Measurements from ENCODE around the gene RAP1GDS1.
A peak's percentile ranks its signal among the peaks of the same experiment; 100 is the strongest.
"Not testable (repeated sequence)": the region's sequence is repeated elsewhere in the genome, so short reads cannot be mapped to it uniquely, and the experiment has no call there.

The RAP1GDS1 gene

GRCh38 chr4:98444371-98444770 is 183.2 kb downstream of the RAP1GDS1 start:
- DNase-seq (ENCODE audit: low spot score): no peak

- DNase-seq (ENCODE audit: low spot score): peak; percentile 45
Measured at GRCh38 chr4:98446499-98447375, 185.6 kb downstream of the RAP1GDS1 start.

GRCh38 chr4:98447648-98448047 is 186.5 kb downstream of the RAP1GDS1 start:
- no peak for DNase-seq (ENCODE audit: low spot score)

- DNase-seq (ENCODE audit: low spot score): peak; percentile 22
Measured at GRCh38 chr4:98448908-98449307, 187.7 kb downstream of the RAP1GDS1 start.

- no peak for DNase-seq (ENCODE audit: low spot score)
Measured at GRCh38 chr4:98452091-98452490, 190.9 kb downstream of the RAP1GDS1 start.

- not testable (repeated sequence) for DNase-seq (ENCODE audit: low spot score)
Measured at GRCh38 chr4:98457422-98457821, 196.2 kb downstream of the RAP1GDS1 start.

- DNase-seq (ENCODE audit: low spot score): not testable (repeated sequence)
Measured at GRCh38 chr4:98461121-98461865, 200.1 kb downstream of the RAP1GDS1 start.

- DNase-seq (ENCODE audit: low spot score): no peak
Measured at GRCh38 chr4:98462487-98462886, 201.3 kb downstream of the RAP1GDS1 start.

- DNase-seq (ENCODE audit: low spot score): no peak
Measured at GRCh38 chr4:98466868-98467599, 205.8 kb downstream of the RAP1GDS1 start.

GRCh38 chr4:98467627-98468072 is 206.5 kb downstream of the RAP1GDS1 start:
- peak; percentile 35 for DNase-seq (ENCODE audit: low spot score)

- DNase-seq (ENCODE audit: low spot score): no peak
Measured at GRCh38 chr4:98468709-98469108, 207.5 kb downstream of the RAP1GDS1 start.

GRCh38 chr4:98469771-98470170 is 208.6 kb downstream of the RAP1GDS1 start:
- DNase-seq (ENCODE audit: low spot score): no peak

GRCh38 chr4:98470366-98470765 is 209.2 kb downstream of the RAP1GDS1 start:
- DNase-seq (ENCODE audit: low spot score): no peak

- DNase-seq (ENCODE audit: low spot score): no peak
Measured at GRCh38 chr4:98470831-98471230, 209.6 kb downstream of the RAP1GDS1 start.

- DNase-seq (ENCODE audit: low spot score): no peak
Measured at GRCh38 chr4:98473046-98473445, 211.9 kb downstream of the RAP1GDS1 start.

GRCh38 chr4:98474408-98474844 is 213.2 kb downstream of the RAP1GDS1 start:
- no peak for DNase-seq (ENCODE audit: low spot score)

- DNase-seq (ENCODE audit: low spot score): no peak
Measured at GRCh38 chr4:98476891-98477290, 215.7 kb downstream of the RAP1GDS1 start.

- not testable (repeated sequence) for DNase-seq (ENCODE audit: low spot score)
Measured at GRCh38 chr4:98479590-98479989, 218.4 kb downstream of the RAP1GDS1 start.

GRCh38 chr4:98480535-98480934 is 219.4 kb downstream of the RAP1GDS1 start:
- DNase-seq (ENCODE audit: low spot score): no peak

GRCh38 chr4:98481167-98481566 is 220.0 kb downstream of the RAP1GDS1 start:
- DNase-seq (ENCODE audit: low spot score): no peak

GRCh38 chr4:98482503-98482846 is 221.3 kb downstream of the RAP1GDS1 start:
- DNase-seq (ENCODE audit: low spot score): no peak

Measured in NAMALWA (cell line).